Activated CD4-positive, alpha-beta memory T cell treated with anti-CD3 and anti-CD28 coated beads for 36 hours (primary cell): ENCODE measurements around the gene ENPP7. TPM values are rescaled to one million over a fixed set of nuclear protein-coding genes. Genes with fewer than 3 reads are reported as not detected.

Experiments used
- CTCF ChIA-PET: fragments of 350-600 bp; sonication (Branson Sonifier 250); formaldehyde crosslinking; loops from one replicate; lab custom pipeline; 2021; ENCODE audit warnings: antibody characterized with exemption, inconsistent platforms; lab: Charles Lee
- POLR2A ChIA-PET: fragments of 350-600 bp; sonication (Branson Sonifier 250); formaldehyde crosslinking; loops from one replicate; lab custom pipeline; 2021; ENCODE audit warnings: antibody characterized with exemption; lab: Charles Lee
- DNase-seq: peaks from one replicate; pipeline ENCODE4 v3.0.0-alpha.2; 2020
- H3K27ac Mint-ChIP-seq: one replicate; pipeline ENCODE4 v1.8.0; 2021; ENCODE audit warnings: mixed read lengths
- H3K27me3 Mint-ChIP-seq: one replicate; pipeline ENCODE4 v1.8.0; 2021; ENCODE audit warnings: mixed read lengths
- H3K36me3 Mint-ChIP-seq: one replicate; pipeline ENCODE4 v1.8.0; 2021; ENCODE audit warnings: mixed read lengths
- H3K4me1 Mint-ChIP-seq: one replicate; pipeline ENCODE4 v1.8.0; 2021; ENCODE audit warnings: low read depth, mixed read lengths
- H3K4me3 Mint-ChIP-seq: one replicate; pipeline ENCODE4 v1.8.0; 2021; ENCODE audit warnings: mild to moderate bottlenecking, mixed read lengths
- H3K9me3 Mint-ChIP-seq: one replicate; pipeline ENCODE4 v1.8.0; 2021; ENCODE audit warnings: mixed read lengths
- intact Hi-C: fragments of 100-400 bp; cut with micrococcal nuclease; formaldehyde crosslinking; loops from one replicate; pipeline ENCODE4 v1.15.1; 2023
- total RNA-seq, 2 experiments: library from RNA; stranded (reverse); gene quantifications; one replicate each; pipeline ENCODE4 v1.2.3, GENCODE V29; 2021

Gene ENPP7
- total RNA-seq, 2 experiments from 2014 or later, result 0.10 TPM; not detected in 1

DNA sequence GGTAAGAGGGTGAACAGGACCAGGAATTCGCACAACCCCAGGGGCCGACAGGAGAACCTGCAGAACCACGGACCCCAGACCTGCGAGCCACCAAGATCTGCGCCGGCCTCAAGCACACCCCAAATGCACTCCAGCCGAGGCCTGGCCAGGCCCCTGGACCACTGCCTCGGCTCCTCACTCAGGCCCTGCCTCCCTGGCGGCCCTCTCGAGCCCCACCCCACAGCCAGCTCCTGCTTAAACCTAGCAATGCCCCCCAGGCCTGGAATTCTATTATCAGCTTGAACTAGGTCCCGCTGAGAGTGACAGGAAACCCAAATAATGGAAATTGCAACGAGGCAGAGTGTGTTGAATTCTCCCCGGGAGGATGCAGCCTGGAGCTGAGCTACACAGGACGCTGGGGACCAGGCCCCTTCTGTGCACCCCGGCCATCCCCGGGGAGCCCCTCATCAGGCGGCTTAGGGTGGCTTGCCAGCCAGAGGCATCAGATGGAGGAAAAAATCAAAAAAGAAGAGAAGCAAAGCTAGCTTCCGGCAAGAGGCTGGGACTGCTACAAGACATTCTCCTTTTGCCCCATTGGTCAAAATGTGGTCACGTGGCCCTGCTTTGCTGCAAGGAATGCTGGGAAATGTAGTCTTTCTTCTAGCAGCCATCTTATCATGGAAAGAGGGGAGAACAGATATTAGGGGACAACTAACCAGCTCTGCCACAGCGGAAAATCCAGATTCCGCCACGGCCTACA lies 2.4 kb upstream of the ENPP7 start:
- H3K9me3 Mint-ChIP-seq, result no peaks in the 10 kb centered on the region
- DNase-seq, result peak; percentile 91
- H3K27ac Mint-ChIP-seq, result peak overlapping the region; percentile 70
- no peaks in the 10 kb centered on the region for H3K27me3 Mint-ChIP-seq
- intact Hi-C loops, result no loop called here
- peak overlapping the region; percentile 41 for H3K4me3 Mint-ChIP-seq
- ChIA-PET POLR2A (no interaction called here), CTCF (interaction anchor here (1.3 to 2.3 kb wide), 3 partner anchors 14 to 116 kb away, joined by 3 to 11 read pairs (median 5); no protein-coding TSS in a partner anchor)
- H3K36me3 Mint-ChIP-seq, result no peaks in the 10 kb centered on the region
- H3K4me1 Mint-ChIP-seq, result peaks cover 21% of the 10 kb centered on the region

DNA sequence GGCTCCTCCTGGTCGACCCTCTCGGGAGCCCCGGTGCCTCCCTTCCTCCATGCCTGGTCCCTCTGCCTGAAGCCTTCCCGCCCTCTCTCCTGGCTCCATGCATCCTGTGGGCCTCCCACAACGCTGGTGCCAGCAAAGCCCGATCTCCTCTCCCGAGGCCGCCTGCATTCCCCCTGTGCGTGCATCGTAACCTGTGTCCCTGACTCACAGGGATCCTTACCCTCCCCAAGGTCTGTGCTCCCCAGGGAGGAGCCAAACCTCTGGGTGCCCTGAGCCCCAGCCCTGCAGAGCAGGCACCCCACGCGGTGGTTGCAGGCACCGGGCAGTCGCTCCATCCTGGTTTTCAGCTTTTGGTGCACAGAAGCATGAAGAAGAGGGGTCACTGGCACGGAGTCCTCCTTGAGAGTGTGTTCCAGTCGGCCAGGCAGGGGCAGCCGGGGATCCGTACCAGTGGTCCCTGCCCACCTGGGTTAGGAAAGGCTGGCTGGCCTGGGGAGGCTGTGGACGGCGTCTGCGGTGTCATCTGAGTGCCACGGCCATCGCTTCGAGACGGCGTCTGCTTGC lies 1.8 kb upstream of the ENPP7 start:
- Mint-ChIP-seq H3K4me1 (peaks cover 23% of the 10 kb centered on the region), H3K9me3 (no peaks in the 10 kb centered on the region), H3K27me3 (no peaks in the 10 kb centered on the region), H3K36me3 (no peaks in the 10 kb centered on the region), H3K27ac (no peak overlapping the region), H3K4me3 (no peak overlapping the region)
- CTCF ChIA-PET, result interaction anchor here (2.3 kb wide), 1 partner anchor 13 kb away, joined by 11 read pairs; no protein-coding TSS in a partner anchor
- intact Hi-C loops, result no loop called here
- POLR2A ChIA-PET, result no interaction called here
- no peak for DNase-seq

DNA sequence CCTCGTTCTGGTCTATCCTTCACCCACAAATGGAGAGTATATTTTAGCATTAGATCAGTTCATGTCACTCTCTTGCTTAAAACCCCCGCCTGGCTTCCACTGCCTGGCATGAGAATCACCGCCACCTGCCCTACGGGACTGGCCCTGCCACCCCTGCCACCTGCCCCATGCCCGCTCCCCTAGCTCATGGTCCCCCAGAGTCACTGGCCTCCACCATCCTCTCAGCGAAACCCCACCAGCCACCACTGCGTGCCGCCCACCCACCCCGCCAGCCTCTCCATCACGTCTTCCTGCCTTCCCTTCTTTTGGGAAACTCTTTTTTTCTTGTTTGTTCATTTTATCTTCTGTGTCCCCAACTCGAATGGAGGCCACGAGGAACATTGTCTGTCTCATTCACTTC lies 982 bp upstream of the ENPP7 start:
- no peaks in the 10 kb centered on the region for H3K36me3 Mint-ChIP-seq
- no peaks in the 10 kb centered on the region for H3K27me3 Mint-ChIP-seq
- H3K27ac Mint-ChIP-seq, result no peak overlapping the region
- no peaks in the 10 kb centered on the region for H3K9me3 Mint-ChIP-seq
- ChIA-PET POLR2A (no interaction called here), CTCF (interaction anchor here (2.3 kb wide), 1 partner anchor 12 kb away, joined by 11 read pairs; no protein-coding TSS in a partner anchor)
- intact Hi-C loops, result no loop called here
- DNase-seq, result no peak
- H3K4me1 Mint-ChIP-seq, result peaks cover 23% of the 10 kb centered on the region
- H3K4me3 Mint-ChIP-seq, result no peak overlapping the region

DNA sequence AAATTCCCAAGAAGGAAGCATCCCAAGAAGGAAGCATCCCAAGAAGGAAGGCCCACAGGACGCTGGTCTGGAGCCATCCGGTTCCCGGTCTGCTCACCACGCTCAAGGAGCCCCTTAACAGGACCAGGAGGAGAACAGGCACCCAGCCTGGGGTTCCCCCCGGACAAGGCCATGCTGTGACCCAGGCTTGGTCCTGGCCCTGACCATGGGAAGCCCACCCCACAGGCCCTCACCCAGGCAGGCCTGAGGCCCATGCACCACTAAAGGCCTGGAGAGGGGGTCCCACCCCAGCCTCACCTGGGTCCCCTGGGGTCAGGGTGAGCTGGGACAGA lies 340 bp upstream of the ENPP7 start:
- no peaks in the 10 kb centered on the region for H3K9me3 Mint-ChIP-seq
- no peak overlapping the region for H3K4me3 Mint-ChIP-seq
- H3K36me3 Mint-ChIP-seq, result no peaks in the 10 kb centered on the region
- CTCF ChIA-PET, result interaction anchor here (1.2 to 2.3 kb wide), 2 partner anchors 11 to 12 kb away, joined by 4 to 11 read pairs; no protein-coding TSS in a partner anchor
- no peak for DNase-seq
- POLR2A ChIA-PET, result no interaction called here
- peaks cover 23% of the 10 kb centered on the region for H3K4me1 Mint-ChIP-seq
- intact Hi-C loops, result no loop called here
- no peaks in the 10 kb centered on the region for H3K27me3 Mint-ChIP-seq
- no peak overlapping the region for H3K27ac Mint-ChIP-seq

DNA sequence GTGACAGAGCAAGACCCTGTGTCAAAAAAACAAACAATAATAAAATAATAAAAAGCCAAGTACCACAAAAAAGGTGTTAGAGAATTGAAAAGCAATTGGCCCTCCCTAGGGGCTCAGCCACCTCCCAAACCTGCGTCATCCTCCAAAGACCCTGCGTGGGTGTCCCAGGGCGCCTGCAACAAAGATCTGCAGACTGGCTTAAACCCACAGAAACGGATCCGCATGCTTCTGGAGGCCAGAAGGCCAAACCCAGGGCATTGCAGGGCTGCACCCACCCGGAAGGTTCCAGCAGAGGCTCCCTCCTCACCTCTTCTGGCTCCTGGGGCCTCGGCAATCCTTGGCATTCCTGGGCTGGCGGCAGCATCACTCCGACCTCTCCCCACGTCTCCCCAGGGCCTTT lies 1.5 kb downstream of the ENPP7 start:
- H3K4me3 Mint-ChIP-seq, result no peak overlapping the region
- H3K27ac Mint-ChIP-seq, result no peak overlapping the region
- ChIA-PET CTCF (interaction anchor here (1.2 to 2.0 kb wide), 3 partner anchors 10 to 14 kb away, joined by 3 to 8 read pairs (median 6); no protein-coding TSS in a partner anchor), POLR2A (no interaction called here)
- intact Hi-C loops, result no loop called here
- no peaks in the 10 kb centered on the region for H3K9me3 Mint-ChIP-seq
- H3K27me3 Mint-ChIP-seq, result no peaks in the 10 kb centered on the region
- no peak for DNase-seq
- H3K36me3 Mint-ChIP-seq, result no peaks in the 10 kb centered on the region
- H3K4me1 Mint-ChIP-seq, result peaks cover 23% of the 10 kb centered on the region

DNA sequence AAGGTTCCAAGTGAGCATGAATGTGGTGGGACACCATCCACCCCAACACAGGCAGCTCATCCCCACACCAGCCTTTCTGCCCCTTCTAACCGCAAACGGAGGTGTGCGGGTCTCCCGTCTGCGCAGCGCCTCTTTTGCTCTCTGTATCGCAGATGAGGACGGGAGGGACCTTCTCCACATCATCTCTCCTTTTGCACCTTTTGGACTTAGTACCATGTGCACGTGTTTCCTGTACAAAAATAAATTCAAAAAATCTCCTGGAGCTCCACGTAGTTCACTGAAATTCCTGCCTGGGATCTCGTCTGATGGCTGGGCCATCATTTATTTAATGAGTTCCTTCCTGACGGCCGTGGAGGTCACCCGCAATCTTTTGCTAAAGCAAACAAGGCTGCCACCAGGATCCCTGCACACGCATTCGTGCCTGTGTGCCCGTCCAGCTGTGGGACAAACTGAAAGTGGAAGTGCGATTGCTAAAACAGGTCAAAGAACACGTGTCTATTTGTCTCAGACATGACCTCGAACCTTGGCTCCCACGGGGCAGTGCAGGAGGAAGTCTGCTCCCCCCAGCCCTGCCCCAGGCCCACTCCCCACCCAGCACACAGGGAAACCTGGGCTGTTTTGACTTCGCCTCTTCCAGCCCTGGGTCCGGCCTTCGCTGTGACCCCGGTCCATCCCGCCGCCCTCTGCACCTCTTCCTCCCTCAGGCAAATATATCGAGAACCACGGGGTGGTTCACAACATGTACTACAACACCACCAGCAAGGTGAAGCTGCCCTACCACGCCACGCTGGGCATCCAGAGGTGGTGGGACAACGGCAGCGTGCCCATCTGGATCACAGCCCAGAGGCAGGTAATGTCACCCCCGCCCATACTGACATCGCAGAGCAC lies 2.3 kb downstream of the ENPP7 start:
- ChIA-PET POLR2A (no interaction called here), CTCF (interaction anchor here (1.2 to 2.0 kb wide), 3 partner anchors 9 to 13 kb away, joined by 3 to 8 read pairs (median 6); no protein-coding TSS in a partner anchor)
- intact Hi-C loops, result no loop called here
- Mint-ChIP-seq H3K27me3 (peaks cover 3% of the 10 kb centered on the region), H3K36me3 (no peaks in the 10 kb centered on the region), H3K27ac (peak overlapping the region; percentile 52), H3K4me3 (peak overlapping the region; percentile 55), H3K9me3 (no peaks in the 10 kb centered on the region), H3K4me1 (peaks cover 19% of the 10 kb centered on the region)
- peak; percentile 21 for DNase-seq

DNA sequence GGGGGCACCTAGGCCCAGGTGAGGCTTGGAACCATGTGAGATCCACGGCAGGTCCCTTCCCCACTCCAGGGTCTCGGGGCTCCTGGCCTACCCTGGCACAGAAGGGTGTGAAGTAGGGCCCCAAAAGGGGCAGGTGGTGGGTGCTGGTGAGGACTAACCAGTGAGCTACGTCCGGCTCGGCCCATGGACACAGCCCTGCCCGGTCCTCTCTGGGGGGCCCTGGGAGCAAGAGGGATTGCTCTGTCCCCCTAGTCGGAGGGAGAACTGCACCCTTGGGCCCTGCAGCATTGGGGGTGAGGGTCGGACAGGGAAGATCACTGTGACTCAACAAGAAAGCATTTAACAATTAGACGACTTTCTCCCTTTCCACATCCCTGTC lies 2.9 kb downstream of the ENPP7 start:
- Mint-ChIP-seq H3K9me3 (no peaks in the 10 kb centered on the region), H3K27me3 (peaks cover 4% of the 10 kb centered on the region), H3K4me3 (no peak overlapping the region), H3K4me1 (peaks cover 14% of the 10 kb centered on the region), H3K36me3 (no peaks in the 10 kb centered on the region), H3K27ac (no peak overlapping the region)
- DNase-seq, result no peak
- ChIA-PET CTCF (interaction anchor here (2.0 kb wide), 2 partner anchors 8 to 12 kb away, joined by 6 to 8 read pairs; no protein-coding TSS in a partner anchor), POLR2A (no interaction called here)
- intact Hi-C loops, result no loop called here

DNA sequence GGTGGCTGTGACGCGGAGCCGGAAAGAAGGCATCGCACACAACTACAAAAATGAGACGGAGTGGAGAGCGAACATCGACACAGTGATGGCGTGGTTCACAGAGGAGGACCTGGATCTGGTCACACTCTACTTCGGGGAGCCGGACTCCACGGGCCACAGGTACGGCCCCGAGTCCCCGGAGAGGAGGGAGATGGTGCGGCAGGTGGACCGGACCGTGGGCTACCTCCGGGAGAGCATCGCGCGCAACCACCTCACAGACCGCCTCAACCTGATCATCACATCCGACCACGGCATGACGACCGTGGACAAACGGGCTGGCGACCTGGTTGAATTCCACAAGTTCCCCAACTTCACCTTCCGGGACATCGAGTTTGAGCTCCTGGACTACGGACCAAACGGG lies 4.4 kb downstream of the ENPP7 start:
- CTCF ChIA-PET, result no interaction called here
- Mint-ChIP-seq H3K4me3 (no peak overlapping the region), H3K4me1 (peaks cover 9% of the 10 kb centered on the region)

DNA sequence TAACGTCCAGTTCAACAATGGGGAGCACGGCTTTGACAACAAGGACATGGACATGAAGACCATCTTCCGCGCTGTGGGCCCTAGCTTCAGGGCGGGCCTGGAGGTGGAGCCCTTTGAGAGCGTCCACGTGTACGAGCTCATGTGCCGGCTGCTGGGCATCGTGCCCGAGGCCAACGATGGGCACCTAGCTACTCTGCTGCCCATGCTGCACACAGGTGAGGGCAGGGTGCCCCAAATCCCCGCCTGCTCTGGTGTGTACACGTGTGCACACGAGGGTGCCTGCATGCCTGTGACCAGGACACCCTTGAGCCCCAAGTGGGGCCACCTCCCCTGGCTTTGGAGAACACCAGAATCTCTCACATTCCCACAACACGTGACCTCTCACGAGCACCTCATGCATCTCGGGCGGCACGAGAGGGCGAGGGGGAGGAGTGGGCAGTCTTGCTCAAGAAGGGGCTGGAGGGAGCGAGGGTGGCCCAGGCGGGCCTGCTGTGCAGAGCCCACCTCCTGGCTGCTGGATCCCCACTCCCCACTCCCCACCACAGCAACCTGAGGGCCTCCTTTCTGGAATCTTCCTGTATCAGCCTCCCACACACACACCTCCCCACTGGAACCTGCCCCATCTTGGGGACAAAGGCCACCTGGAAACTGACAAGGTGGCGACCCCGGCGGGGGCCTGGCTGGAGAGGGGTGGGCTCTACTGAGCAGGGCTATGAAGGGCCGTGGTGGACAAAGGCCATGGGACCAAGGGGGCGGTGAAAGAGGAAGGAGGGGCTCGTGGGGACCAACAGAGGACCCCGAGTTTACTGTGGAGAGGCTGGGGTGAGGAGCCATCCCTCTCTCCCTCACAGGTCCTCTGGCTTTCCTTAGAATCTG lies 6.5 kb downstream of the ENPP7 start:
- H3K9me3 Mint-ChIP-seq, result no peaks in the 10 kb centered on the region
- H3K27ac Mint-ChIP-seq, result no peak overlapping the region
- no peak overlapping the region for H3K4me3 Mint-ChIP-seq
- no peaks in the 10 kb centered on the region for H3K36me3 Mint-ChIP-seq
- POLR2A ChIA-PET, result no interaction called here
- intact Hi-C loops, result no loop called here
- H3K27me3 Mint-ChIP-seq, result peaks cover 22% of the 10 kb centered on the region
- CTCF ChIA-PET, result no interaction called here
- DNase-seq, result no peak
- peaks cover 9% of the 10 kb centered on the region for H3K4me1 Mint-ChIP-seq

More for the DNA sequence above, 4.4 kb downstream of the ENPP7 start:
- Mint-ChIP-seq H3K27me3 (peaks cover 16% of the 10 kb centered on the region), H3K27ac (no peak overlapping the region), H3K9me3 (no peaks in the 10 kb centered on the region), H3K36me3 (no peaks in the 10 kb centered on the region)
- intact Hi-C loops, result no loop called here
- DNase-seq, result no peak
- POLR2A ChIA-PET, result no interaction called here

DNA sequence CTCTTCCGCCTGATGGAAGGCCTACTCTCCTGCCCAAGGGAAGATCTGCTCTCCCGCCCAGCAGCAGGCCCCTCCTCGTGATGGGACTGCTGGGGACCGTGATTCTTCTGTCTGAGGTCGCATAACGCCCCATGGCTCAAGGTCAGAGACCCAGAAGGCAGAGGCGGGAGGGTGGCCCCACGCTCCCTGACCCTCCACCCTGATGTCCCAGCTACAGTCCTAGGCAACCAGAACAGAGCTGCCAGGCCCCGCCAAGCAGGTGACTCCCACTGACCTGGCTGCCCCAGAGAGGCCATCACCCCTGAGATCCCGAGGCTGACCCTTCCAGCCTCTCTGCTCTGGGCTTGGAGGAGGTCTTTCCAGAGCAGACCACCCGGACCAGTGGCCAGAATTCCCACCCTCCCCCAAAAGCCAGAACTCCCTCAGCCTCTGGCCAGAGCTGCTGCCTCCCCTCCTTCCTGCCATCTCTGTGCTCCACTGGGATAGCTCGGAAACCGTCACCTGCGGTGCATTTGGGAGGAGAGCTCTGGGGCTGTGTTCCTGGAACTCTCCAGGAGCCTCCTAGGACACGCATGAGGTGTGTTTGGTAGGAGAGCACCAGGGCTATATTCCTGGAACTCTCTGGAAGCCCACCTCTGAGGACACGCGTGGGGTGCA lies 7.3 kb downstream of the ENPP7 start:
- Mint-ChIP-seq H3K27ac (no peak overlapping the region), H3K9me3 (no peaks in the 10 kb centered on the region), H3K27me3 (peaks cover 22% of the 10 kb centered on the region), H3K36me3 (no peaks in the 10 kb centered on the region), H3K4me3 (no peak overlapping the region), H3K4me1 (peaks cover 3% of the 10 kb centered on the region)
- intact Hi-C loops, result no loop called here
- POLR2A ChIA-PET, result no interaction called here
- CTCF ChIA-PET, result no interaction called here
- DNase-seq, result no peak

DNA sequence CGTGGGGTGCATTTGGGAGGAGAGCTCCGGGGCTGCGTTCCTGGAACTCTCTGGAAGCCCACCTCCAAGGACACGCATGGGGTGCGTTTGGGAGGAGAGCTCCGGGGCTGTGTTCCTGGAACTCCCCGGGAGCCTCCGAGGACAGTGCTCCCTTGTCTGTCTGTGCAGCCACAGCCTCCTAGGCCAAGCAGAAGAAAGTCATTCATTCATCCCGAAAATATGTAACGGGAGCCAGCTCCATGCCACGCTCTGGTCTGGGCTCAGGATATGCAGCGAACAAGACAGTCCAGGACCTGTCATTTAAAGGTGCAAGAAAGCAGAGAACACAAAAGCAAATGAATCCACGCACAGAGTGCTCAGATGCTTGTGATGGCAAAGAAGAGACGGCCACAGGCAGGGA lies 7.9 kb downstream of the ENPP7 start:
- ChIA-PET POLR2A (no interaction called here), CTCF (no interaction called here)
- no peak overlapping the region for H3K4me3 Mint-ChIP-seq
- H3K9me3 Mint-ChIP-seq, result no peaks in the 10 kb centered on the region
- H3K27ac Mint-ChIP-seq, result no peak overlapping the region
- no peak for DNase-seq
- peaks cover 22% of the 10 kb centered on the region for H3K27me3 Mint-ChIP-seq
- no peaks in the 10 kb centered on the region for H3K4me1 Mint-ChIP-seq
- intact Hi-C loops, result no loop called here
- H3K36me3 Mint-ChIP-seq, result no peaks in the 10 kb centered on the region
